ENCODE data around the gene ATP8B1. TPM values are rescaled to one million over a fixed set of nuclear protein-coding genes. Genes with fewer than 3 reads are reported as not detected.

The ATP8B1 gene
- total RNA-seq, 1 donor from 2014 or later = 7.2 TPM

GRCh38 chr18:57819671-57820460, 16.8 kb upstream of the ATP8B1 start:
- DNase-seq (ENCODE audit: low read depth) = peak; percentile 92

- DNase-seq (ENCODE audit: low read depth) = peak; percentile 28
Measured at GRCh38 chr18:57819119-57819518, 16.0 kb upstream of the ATP8B1 start.

GRCh38 chr18:57816208-57816954, 13.3 kb upstream of the ATP8B1 start:
- no peak for DNase-seq (ENCODE audit: low read depth)

- DNase-seq (ENCODE audit: low read depth) = no peak
Measured at GRCh38 chr18:57814555-57814954, 11.4 kb upstream of the ATP8B1 start.

- DNase-seq (ENCODE audit: low read depth) = no peak
Measured at GRCh38 chr18:57813245-57813644, 10.1 kb upstream of the ATP8B1 start.

GRCh38 chr18:57812126-57812477, 9.0 kb upstream of the ATP8B1 start:
- no peak for DNase-seq (ENCODE audit: low read depth)

GRCh38 chr18:57811477-57812125, 8.5 kb upstream of the ATP8B1 start:
- DNase-seq (ENCODE audit: low read depth) = no peak

GRCh38 chr18:57809190-57809589, 6.1 kb upstream of the ATP8B1 start:
- no peak for DNase-seq (ENCODE audit: low read depth)

GRCh38 chr18:57807336-57808117, 4.4 kb upstream of the ATP8B1 start:
- DNase-seq (ENCODE audit: low read depth) = peak; percentile 13

GRCh38 chr18:57806978-57807285, 3.8 kb upstream of the ATP8B1 start:
- DNase-seq (ENCODE audit: low read depth) = peak; percentile 72

GRCh38 chr18:57806201-57806977, 3.3 kb upstream of the ATP8B1 start:
- no peak for DNase-seq (ENCODE audit: low read depth)

- no peak for DNase-seq (ENCODE audit: low read depth)
Measured at GRCh38 chr18:57805117-57805516, 2.0 kb upstream of the ATP8B1 start.

GRCh38 chr18:57804557-57804956, 1.4 kb upstream of the ATP8B1 start:
- no peak for DNase-seq (ENCODE audit: low read depth)

GRCh38 chr18:57802213-57803102, 657 bp downstream of the ATP8B1 start:
- no peak for DNase-seq (ENCODE audit: low read depth)

- no peak for DNase-seq (ENCODE audit: low read depth)
Measured at GRCh38 chr18:57801761-57802212, 1.3 kb downstream of the ATP8B1 start.

- DNase-seq (ENCODE audit: low read depth) = no peak
Measured at GRCh38 chr18:57801325-57801724, 1.8 kb downstream of the ATP8B1 start.

- no peak for DNase-seq (ENCODE audit: low read depth)
Measured at GRCh38 chr18:57798713-57799373, 4.3 kb downstream of the ATP8B1 start.

- no peak for DNase-seq (ENCODE audit: low read depth)
Measured at GRCh38 chr18:57797209-57797651, 5.9 kb downstream of the ATP8B1 start.
